ENCODE measurements around the gene IGFL1.

DNA sequence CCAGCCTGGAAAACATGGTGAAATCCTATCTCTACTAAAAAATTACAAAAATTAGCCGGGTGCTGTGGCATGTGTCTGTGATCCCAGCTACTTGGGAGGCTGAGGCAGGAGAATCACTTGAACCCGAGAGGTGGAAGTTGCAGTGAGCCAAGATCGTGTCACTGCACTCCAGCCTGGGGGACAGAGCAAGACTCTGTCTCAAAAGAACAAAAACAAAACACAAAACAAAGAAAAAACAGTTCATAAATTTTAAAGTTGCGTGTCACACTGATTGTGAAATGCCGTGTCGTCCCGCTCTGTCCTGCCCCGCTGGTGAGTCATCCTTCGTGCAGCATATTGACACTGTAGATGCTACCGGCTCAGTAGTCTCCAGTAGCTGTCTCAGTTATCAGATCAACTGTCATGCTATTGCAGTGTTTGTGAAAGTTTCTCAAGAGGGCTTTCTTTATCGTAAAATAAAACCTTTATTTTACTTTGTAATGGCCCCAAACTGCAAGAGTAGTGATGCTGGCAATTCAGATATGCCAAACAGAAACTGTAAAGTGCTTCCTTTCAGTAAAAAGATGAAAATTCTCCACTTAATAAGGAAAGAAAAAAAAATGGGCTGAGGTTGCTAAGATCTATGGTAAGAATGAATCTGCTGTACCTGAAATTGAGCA lies 36.4 kb upstream of the IGFL1 start:
- TF ChIP-seq, protein P1, sequence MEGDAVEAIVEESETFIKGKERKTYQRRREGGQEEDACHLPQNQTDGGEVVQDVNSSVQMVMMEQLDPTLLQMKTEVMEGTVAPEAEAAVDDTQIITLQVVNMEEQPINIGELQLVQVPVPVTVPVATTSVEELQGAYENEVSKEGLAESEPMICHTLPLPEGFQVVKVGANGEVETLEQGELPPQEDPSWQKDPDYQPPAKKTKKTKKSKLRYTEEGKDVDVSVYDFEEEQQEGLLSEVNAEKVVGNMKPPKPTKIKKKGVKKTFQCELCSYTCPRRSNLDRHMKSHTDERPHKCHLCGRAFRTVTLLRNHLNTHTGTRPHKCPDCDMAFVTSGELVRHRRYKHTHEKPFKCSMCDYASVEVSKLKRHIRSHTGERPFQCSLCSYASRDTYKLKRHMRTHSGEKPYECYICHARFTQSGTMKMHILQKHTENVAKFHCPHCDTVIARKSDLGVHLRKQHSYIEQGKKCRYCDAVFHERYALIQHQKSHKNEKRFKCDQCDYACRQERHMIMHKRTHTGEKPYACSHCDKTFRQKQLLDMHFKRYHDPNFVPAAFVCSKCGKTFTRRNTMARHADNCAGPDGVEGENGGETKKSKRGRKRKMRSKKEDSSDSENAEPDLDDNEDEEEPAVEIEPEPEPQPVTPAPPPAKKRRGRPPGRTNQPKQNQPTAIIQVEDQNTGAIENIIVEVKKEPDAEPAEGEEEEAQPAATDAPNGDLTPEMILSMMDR (conservative IDR thresholded peaks at IDR 0.05; ENCODE audit: low read length), result no peak
- TF ChIP-seq EZH2phosphoT487 (IDR thresholded peaks at IDR 0.05; ENCODE audit: borderline replicate concordance), result no peak
